GM18873 (cell line): ENCODE measurements around the gene MACC1.

Experiments
- ATAC-seq: cut with Tn5 transposase; IDR thresholded peaks from one replicate; pipeline ENCODE4 v1.9.1; 2021; ENCODE audit warnings: mild to moderate bottlenecking, moderate library complexity, moderate number of reproducible peaks; ENCODE audit not compliant: unreplicated experiment, low FRiP score

The MACC1 gene

GRCh38 chr7:20217193-20217948 lies at the start of gene MACC1:
Gene MACC1, minus strand, starts transcription at chr7:20217384. Its CDS starts 55,522 bp downstream, at chr7:20161862.
- peak; percentile 56 for ATAC-seq

GRCh38 chr7:20264623-20265022 lies 47.4 kb upstream of the MACC1 start:
- no peak for ATAC-seq

GRCh38 chr7:20260223-20260622 lies 43.0 kb upstream of the MACC1 start:
- ATAC-seq = no peak

GRCh38 chr7:20257212-20257611 lies 40.0 kb upstream of the MACC1 start:
- no peak for ATAC-seq

- ATAC-seq = no peak
These were observed 32.7 kb upstream of the MACC1 start for GRCh38 chr7:20249920-20250319.

GRCh38 chr7:20249376-20249775 lies 32.2 kb upstream of the MACC1 start:
- no peak for ATAC-seq

GRCh38 chr7:20246236-20246635 lies 29.1 kb upstream of the MACC1 start:
- no peak for ATAC-seq

GRCh38 chr7:20244334-20245120 lies 27.3 kb upstream of the MACC1 start:
- ATAC-seq = no peak

GRCh38 chr7:20241911-20242261 lies 24.7 kb upstream of the MACC1 start:
- peak; percentile 33 for ATAC-seq

GRCh38 chr7:20241194-20241910 lies 24.2 kb upstream of the MACC1 start:
- no peak for ATAC-seq

GRCh38 chr7:20240080-20240926 lies 23.1 kb upstream of the MACC1 start:
- peak; percentile 32 for ATAC-seq

- peak; percentile 90 for ATAC-seq
These were observed 21.7 kb upstream of the MACC1 start for GRCh38 chr7:20238754-20239324.

GRCh38 chr7:20238194-20238753 lies 21.1 kb upstream of the MACC1 start:
- no peak for ATAC-seq

- no peak for ATAC-seq
These were observed 20.4 kb upstream of the MACC1 start for GRCh38 chr7:20237464-20238193.

GRCh38 chr7:20236790-20237189 lies 19.6 kb upstream of the MACC1 start:
- ATAC-seq = no peak

- no peak for ATAC-seq
These were observed 18.9 kb upstream of the MACC1 start for GRCh38 chr7:20236043-20236442.

GRCh38 chr7:20235288-20235687 lies 18.1 kb upstream of the MACC1 start:
- ATAC-seq = no peak

- ATAC-seq = no peak
These were observed 16.2 kb upstream of the MACC1 start for GRCh38 chr7:20233362-20233761.

- no peak for ATAC-seq
These were observed 15.7 kb upstream of the MACC1 start for GRCh38 chr7:20232848-20233247.
